HG02938 (cell line): ENCODE results near the gene LASP1.
"Not testable (repeated sequence)": the region's sequence is repeated elsewhere in the genome, so short reads cannot be mapped to it uniquely, and the experiment has no call there.

Source experiments
- ATAC-seq: cut with Tn5 transposase; IDR thresholded peaks from one replicate; pipeline ENCODE4 v1.9.1; 2021; ENCODE audit warnings: mild to moderate bottlenecking, moderate library complexity; ENCODE audit not compliant: unreplicated experiment

Gene LASP1

DNA sequence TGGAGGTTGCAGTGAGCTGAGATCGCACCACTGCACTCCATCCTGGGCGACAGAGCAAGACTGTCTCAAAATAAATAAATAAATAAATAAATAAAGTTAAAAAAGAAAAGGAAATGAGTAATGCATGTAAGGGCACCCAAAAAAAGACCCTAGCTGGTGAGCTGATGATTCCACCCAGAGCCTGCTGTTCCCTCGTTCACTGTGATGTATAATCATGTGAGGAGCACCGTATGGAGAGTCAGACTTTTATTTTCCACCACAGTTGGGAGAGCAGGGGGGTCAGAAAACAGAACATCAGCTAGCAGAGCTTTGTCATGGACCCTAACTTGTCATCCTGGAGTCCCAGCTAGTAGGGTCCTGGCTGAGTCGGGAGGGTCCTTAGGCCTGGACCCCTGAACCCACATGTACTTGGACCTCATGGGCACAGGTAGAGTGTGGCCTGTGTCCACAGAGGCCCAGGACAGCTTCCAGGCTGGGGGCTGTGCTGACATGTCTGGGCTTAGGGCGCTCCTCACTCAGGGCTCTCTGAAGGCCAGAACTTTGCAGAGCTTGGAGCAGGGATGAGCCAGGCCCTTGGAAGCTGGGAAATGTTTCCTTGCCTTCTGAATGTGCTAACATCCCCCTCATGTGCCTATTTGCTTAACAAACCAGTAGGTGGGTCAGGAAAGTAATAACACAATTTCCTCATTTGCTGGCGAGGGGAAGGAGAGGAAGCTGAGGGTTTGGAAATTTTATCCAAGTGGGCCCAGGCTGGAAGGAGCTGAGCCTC, 36.8 kb downstream of the LASP1 start:
- ATAC-seq: no peak

DNA sequence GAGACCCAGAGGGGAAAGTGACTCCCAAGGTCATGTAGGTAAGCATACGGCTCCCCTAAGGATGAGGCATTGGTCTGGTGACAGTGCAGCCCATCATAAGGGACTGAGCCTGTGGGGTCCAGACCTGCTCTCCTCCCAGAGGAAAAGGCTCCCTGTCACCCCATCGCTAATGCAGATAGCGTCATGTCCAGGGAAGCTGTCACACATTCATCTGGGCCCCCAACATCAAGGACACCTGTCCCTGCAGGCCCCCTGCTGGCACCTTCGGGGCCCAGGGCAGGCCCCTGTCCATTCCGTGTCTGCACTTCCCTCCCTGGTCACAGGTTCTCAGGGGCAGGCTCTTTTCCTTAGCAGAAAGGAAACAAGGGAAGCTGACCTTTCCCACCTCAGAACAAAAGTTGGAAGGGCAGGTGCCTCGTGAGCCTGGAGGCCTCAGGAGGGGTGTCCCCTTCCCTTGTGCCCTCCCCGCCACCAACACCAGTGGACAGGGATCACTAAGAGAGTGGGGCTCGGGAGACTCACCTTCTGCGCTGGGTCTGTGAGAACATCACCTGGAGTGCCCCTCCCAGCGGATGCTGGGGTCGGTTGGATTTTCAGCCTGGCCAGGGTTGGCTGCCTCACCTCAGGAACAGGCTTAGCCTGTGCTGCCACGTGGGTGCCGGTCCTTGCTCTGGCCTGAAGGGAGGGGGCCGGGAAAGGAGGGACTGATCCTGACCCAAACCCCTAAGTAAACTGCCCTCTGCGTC, 38.2 kb downstream of the LASP1 start:
- no peak for ATAC-seq

DNA sequence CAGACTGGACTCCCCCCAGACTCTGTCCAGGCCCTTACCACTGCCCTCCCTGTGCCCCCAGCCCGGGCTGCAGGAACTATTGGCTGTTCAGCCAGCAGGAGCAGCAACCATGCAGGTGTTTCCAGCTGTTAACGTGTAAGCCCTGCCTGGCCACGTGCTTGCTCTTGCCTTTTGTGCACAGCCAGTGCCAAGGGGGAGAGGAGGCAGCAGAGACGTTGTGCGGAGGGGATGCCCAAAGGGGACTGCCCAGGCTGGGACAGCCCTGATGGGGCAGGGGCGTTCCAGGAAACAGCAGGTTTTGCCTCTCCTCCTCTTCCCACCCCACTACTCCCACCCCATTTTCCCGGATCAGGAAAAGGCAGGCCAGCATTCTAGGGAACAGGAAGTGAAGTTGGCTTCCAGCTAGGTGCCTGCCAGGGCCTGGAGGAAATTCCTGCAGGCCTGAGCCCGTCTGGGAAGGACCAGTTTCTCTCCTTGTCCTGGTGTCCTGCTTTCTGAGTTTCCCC, 38.9 kb downstream of the LASP1 start:
- ATAC-seq: no peak

DNA sequence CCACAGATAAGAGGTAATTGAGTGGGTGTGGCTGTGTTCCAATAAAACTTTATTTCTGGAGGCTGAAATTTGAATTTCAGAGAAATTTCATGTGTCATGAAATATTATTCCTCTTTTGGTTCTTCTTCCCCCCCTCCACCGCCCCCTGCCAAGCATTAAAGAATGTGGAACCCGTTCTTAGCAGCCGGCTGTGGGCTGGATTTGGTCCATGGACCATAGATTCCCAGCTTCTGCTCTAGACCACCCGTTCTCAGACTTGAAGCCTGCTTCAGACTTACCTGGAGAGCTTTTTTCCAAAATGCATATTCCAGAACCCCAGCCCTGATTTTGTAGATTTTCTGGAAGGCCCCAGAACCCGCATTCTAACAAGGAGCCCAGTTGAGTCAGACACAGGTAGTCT, 40.5 kb downstream of the LASP1 start:
- no peak for ATAC-seq

DNA sequence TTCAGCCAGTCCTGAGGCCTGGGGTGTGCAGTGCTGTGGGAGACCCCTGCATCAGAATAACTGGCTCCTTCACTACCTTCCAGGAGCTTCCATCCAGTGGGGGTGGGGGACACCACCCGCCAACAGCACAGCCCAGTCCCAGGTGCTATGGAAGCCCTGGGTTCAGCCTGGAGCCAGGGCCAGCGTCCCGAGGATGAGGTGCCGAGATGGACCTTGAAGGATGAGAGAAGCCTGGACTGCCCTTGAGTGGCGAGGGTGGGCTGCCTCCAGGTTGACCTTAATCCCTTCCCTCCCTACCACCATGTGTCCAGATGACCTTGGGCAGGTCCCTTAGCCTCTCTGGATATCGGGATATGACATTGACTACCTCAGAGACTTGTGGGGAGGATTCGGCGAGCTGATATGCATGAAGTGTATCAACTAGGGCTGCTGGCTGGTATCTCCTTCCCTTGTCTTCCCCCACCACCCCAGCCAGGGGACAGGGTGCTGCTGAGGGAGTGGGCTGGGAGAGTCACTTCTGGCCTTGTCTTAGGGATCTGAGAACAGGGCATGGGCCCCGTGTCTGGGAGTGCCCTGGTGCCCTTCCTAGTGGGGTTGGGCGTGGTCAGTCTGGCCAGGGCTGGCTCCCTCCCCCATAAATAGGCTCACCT, 41.3 kb downstream of the LASP1 start:
- no peak for ATAC-seq

DNA sequence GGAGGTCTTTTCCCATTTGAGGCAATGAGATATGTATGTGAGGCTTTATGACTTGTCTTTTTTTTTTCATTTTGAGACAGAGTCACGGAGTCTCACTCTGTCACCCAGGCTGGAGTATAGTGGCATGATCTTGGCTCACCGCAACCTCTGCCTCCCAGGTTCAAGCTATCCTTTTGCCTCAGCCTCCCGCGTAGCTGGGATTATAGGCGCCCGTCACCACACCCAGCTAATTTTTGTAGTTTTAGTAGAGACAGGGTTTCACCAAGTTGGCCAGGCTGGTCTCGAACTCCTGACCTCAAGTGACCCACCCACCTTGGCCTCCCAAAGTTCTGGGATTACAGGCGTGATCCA, 41.8 kb downstream of the LASP1 start:
- ATAC-seq: not testable (repeated sequence)

DNA sequence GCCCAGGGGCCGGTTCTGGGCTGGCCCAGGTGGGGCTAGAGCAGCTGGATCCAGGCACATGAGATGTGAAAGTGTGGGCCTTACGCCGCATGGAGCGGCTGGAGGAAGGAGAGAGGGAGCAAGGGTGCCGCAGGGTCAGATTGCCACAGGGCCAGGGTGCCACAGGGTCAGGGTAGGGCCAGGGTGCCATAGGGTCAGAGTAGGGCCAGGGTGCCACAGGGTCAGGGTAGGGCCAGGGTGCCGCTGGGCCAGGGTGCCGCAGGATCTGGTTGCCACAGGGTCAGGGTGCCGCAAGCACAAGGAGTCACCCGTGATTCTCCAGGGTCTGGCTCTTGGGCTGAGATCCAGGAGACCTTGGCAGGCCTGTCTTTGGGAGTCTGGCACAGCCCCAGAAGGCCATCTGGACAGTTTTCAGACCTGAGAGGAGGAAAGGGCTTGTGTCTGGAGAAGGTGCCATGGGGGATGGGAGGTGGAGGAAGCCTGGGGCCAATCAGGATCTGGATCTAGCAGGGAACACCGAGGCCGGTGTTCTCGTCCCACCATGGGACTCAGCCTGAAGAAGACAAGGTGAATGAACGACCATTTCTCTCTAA, 42.5 kb downstream of the LASP1 start:
- ATAC-seq: no peak

DNA sequence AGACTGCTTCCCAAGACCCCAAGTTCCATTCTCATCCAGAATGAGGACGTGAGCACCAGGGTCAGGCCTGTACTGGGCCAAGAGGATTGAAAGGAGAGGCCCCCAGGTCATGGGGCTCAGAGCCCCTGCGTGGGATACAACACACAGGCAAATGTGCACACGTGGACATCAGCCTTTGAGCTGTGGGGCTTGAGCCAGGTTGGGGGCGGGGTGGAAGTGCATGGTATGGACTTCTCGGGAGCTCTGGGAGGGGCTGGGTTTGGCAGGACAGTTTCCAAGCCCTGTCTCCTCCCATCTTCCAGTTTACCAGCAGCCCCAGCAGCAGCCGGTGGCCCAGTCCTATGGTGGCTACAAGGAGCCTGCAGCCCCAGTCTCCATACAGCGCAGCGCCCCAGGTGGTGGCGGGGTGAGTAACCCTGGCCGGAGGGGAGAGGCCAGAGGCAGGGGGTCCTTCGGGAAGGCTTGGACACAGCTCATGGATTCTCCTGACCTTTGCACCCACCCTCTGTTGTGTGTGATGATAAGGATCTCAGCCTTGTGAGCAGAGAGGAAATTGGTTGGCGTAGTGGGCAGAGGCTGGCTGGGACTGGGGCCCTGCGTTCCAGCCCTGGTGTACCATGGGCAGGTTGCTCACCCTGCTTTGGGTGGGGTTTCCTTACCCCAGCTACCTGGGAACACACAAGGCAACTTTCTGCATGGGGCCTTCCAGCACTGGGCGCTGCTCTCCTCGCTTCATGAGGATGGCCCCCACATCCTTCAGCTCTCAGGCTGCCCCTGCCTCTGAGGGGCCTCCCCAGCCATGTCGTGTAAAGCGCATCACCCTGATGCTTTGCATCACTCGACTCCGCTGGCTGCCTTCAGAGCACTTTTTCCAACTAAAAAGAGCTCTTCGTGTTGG, 45.1 kb downstream of the LASP1 start:
- ATAC-seq: no peak

DNA sequence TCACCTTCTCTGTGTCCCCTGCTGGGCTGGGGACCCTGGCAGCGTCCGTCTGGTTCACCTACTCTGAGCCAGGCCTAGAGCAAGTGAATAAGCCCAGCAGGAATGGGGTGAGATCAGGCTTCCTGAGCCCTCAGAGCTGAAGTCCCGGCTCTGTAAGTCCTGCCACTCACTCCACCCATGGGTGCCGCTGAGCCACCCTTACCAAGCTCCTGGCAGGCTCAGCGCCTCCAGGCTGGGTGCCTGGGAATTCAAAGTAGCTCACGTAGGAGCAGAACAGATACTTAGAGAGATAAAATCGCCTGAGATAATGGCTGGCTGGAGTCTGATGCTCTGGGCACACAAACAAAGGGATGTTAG, 45.8 kb downstream of the LASP1 start:
- no peak for ATAC-seq

DNA sequence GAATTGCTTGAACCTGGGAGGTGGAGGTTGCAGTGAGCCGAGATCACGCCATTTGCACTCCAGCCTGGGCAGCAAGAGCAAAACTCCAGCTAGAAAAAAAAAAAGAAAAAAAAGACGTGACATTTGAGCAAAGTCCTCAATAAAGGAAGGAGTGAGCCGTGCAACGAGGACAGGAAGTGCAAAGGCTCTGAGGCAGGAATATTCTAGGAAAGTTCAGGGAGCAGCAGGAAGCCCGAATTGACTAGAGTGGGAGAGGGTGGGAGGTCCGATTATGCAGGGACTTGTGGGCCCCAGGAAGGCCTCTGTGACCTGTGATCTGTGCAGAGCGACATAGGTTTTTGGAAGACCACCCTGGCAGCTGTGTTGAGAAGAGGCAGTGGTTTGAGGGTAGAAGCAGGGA, 46.9 kb downstream of the LASP1 start:
- no peak for ATAC-seq

DNA sequence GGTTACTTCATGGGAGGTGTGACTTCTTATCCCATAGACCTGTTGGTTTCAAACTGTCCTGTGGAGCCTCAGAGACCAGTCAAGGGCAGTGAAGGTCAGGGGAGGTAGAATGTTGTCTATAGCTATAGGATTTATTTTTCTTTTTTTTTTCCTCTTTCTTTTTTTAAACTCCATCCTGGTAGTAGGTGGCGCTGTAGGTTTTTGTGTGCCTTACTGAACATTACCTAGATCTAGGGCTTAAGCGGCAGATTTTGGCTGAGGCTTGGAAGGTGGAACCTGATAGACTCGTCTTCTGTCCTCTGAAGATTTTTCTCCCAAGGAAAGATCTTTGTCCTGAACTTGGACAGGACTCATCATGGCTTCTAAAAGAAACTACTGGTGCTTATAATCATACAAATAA, 47.4 kb downstream of the LASP1 start:
- ATAC-seq: no peak

DNA sequence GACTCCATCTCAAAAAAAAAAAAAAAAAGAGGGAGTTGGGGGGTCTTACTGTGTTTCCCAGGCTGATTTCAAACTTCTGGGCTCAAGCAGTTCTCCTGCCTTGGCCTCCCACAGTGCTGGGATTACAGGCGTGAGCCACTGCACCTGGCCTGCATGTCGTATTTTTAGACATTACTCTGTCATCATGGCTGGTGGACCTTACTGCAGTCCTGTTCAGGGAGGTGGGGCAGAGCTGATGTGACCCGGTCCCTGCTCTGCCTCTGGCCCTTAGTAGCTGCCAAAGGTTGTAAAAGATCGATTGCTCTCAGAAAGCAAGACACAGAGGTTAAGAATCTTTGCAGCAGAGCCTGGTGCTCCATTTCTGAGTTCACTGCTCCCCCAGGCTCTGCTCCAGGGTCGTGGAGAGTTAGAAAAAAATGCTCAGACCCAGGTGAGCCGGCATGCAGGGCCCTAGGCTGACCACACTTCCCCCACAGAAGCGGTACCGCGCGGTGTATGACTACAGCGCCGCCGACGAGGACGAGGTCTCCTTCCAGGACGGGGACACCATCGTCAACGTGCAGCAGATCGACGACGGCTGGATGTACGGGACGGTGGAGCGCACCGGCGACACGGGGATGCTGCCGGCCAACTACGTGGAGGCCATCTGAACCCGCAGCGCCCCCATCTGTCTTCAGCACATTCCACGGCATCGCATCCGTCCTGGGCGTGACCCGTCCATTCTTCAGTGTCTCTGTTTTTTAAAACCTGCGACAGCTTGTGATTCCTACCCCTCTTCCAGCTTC, 48.5 kb downstream of the LASP1 start:
- ATAC-seq: no peak

DNA sequence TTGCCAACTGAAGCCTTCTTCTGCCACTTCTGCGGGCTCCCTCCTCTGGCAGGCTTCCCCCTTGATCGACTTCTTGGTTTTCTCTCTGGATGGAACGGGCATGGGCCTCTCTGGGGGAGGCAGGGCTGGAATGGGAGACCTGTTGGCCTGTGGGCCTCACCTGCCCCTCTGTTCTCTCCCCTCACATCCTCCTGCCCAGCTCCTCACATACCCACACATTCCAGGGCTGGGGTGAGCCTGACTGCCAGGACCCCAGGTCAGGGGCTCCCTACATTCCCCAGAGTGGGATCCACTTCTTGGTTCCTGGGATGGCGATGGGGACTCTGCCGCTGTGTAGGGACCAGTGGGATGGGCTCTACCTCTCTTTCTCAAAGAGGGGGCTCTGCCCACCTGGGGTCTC, 49.1 kb downstream of the LASP1 start:
- no peak for ATAC-seq

DNA sequence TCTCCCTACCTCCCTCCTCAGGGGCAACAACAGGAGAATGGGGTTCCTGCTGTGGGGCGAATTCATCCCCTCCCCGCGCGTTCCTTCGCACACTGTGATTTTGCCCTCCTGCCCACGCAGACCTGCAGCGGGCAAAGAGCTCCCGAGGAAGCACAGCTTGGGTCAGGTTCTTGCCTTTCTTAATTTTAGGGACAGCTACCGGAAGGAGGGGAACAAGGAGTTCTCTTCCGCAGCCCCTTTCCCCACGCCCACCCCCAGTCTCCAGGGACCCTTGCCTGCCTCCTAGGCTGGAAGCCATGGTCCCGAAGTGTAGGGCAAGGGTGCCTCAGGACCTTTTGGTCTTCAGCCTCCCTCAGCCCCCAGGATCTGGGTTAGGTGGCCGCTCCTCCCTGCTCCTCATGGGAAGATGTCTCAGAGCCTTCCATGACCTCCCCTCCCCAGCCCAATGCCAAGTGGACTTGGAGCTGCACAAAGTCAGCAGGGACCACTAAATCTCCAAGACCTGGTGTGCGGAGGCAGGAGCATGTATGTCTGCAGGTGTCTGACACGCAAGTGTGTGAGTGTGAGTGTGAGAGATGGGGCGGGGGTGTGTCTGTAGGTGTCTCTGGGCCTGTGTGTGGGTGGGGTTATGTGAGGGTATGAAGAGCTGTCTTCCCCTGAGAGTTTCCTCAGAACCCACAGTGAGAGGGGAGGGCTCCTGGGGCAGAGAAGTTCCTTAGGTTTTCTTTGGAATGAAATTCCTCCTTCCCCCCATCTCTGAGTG, 49.6 kb downstream of the LASP1 start:
- ATAC-seq: no peak

DNA sequence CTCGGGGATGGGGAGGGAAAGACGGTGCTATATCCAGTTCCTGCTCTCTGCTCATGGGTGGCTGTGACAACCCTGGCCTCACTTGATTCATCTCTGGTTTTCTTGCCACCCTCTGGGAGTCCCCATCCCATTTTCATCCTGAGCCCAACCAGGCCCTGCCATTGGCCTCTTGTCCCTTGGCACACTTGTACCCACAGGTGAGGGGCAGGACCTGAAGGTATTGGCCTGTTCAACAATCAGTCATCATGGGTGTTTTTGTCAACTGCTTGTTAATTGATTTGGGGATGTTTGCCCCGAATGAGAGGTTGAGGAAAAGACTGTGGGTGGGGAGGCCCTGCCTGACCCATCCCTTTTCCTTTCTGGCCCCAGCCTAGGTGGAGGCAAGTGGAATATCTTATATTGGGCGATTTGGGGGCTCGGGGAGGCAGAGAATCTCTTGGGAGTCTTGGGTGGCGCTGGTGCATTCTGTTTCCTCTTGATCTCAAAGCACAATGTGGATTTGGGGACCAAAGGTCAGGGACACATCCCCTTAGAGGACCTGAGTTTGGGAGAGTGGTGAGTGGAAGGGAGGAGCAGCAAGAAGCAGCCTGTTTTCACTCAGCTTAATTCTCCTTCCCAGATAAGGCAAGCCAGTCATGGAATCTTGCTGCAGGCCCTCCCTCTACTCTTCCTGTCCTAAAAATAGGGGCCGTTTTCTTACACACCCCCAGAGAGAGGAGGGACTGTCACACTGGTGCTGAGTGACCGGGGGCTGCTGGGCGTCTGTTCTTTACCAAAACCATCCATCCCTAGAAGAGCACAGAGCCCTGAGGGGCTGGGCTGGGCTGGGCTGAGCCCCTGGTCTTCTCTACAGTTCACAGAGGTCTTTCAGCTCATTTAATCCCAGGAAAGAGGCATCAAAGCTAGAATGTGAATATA, 50.8 kb downstream of the LASP1 start:
- ATAC-seq: no peak

DNA sequence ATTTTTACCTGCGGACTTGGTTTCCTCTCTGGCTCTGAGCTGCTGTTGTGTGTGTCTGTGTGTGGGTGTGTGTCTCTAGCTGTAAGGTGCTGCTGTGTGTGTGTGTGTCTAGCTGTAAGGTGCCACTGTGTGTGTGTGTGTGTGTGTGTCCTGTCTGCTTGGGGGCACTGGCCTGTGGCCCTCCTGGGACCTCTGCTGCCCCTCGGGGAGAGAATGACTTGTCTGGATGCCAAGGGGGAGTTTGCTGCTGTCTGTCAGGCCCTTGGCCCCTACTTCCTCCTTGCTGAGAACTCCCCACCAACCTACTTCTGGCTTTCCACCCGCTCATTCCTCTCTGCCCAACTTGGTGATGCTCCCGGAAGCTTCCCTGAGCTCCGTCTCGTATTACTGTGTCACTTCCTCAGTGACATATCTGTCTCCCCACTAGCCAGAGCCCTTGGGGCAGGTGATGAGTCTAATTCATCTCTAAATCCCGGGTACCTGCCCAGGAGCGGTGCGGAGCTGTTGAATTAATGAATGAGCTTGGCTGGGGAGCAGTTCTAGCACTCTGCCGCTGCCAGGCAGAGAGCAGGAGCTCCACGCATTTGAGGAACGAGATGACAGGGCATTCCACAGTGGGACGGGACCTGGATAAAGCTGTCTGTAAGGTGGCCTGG, 52.0 kb downstream of the LASP1 start:
- ATAC-seq: no peak

DNA sequence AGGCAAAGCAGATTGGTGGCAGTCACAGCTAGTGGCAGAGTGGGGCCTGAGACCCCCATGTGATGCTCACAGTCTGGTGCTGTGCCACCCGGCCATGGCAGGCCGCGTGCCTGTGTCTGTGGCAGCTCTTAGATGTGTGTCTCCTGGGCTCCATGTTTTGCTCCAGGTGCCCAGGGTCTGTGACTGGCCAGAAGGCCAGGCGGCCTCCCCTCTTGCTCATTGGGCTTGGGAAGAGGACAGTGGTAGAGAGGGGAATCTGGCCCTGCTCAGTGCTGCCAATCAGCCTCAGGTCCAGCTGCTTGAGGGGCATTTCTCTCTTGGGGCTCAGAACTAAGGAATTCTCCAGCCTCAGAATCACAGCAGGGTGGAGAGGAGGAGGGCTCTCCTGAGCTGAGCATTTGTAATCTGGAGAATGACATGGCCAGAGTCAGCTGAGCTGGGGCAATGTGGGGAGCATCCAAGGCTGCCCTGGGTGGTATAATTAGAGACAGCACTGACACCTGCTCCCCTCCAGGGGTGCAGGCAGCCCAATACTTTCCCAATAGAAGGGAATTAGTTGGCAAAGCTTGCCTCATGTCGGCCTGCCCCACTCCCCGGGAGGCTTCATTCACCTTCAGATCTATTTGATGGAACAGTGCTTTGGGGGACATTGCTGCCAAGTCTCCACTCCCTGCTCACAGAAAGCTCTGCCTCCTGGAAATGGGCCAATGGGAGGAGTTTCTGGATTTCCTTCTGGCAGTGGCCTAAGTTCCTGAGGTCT, 52.9 kb downstream of the LASP1 start:
- ATAC-seq: no peak
